ENCODE measurements around the gene MRPL17.

The MRPL17 gene

DNA sequence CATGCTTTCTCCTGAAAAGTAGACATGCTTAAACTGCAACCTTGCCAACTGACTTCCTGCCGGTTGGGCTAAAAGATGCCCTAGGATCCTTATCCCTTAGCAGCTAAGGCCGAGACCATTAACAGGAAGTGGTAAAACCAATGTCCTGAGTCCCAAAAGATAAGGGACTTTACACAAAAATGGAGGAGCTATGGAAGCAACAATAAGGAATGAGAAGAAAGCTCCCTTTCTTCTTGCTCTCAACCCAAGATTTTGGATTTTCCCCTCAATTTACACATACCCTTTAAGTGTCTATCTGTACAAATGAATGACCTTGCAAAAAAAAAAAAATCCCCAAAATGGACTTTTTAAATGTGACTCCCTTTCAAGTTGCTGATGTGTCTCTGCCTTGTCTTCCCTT is 11.1 kb downstream of the MRPL17 start:
- Histone ChIP-seq H3K4me3 (ENCODE audit: insufficient read depth in 1 of 2, low read depth in 1 of 2, low read length in 2 of 2) (no peak overlapping the region), H3K14ac (ENCODE audit: low read length in 2 of 2) (no peak overlapping the region), H3K23ac (ENCODE audit: low read length in 2 of 2) (no peak overlapping the region), H4K8ac (ENCODE audit: low read length) (no peak overlapping the region), H2AFZ (ENCODE audit: low read depth, low read length) (no peak overlapping the region), H3K9ac (ENCODE audit: low read length) (no peak overlapping the region), H3K9me3 (ENCODE audit: control insufficient read depth, low read length) (no peaks in the 10 kb centered on the region), H3K4me2 (ENCODE audit: low read length, poor library complexity, severe bottlenecking) (no peak overlapping the region), H2AK5ac (ENCODE audit: low read length, severe bottlenecking) (no peak overlapping the region), H3K4me1 (ENCODE audit: control insufficient read depth, insufficient read depth, low read depth, low read length) (no peaks in the 10 kb centered on the region), H3K27me3 (ENCODE audit: control insufficient read depth in 1 of 2, insufficient read depth in 1 of 2, low read length in 2 of 2) (no peaks in the 10 kb centered on the region), H3K18ac (ENCODE audit: low read depth in 1 of 2, low read length in 2 of 2) (no peak overlapping the region), H2BK120ac (ENCODE audit: low read depth, low read length) (no peak overlapping the region), H2BK5ac (ENCODE audit: low read depth, low read length, poor library complexity, severe bottlenecking) (no peak overlapping the region), H2BK15ac (ENCODE audit: low read depth, poor library complexity, severe bottlenecking) (no peak overlapping the region), H2BK12ac (ENCODE audit: low read length in 2 of 2) (no peak overlapping the region), H3K4ac (ENCODE audit: low read depth in 1 of 2, low read length in 2 of 2) (no peak overlapping the region), H3K27ac (ENCODE audit: low read length, poor library complexity, severe bottlenecking) (no peak overlapping the region), H3K36me3 (ENCODE audit: control insufficient read depth in 1 of 2, insufficient read depth in 2 of 2, low read depth in 1 of 2, low read length in 2 of 2) (no peaks in the 10 kb centered on the region), H4K91ac (ENCODE audit: low read length) (no peak overlapping the region), H3K79me1 (replicated peaks; ENCODE audit: low read length, poor library complexity, severe bottlenecking) (no peaks in the 10 kb centered on the region)
- WGBS: 100% methylated on average over 2 of the region's 2 CpGs
- no peak for DNase-seq

DNA sequence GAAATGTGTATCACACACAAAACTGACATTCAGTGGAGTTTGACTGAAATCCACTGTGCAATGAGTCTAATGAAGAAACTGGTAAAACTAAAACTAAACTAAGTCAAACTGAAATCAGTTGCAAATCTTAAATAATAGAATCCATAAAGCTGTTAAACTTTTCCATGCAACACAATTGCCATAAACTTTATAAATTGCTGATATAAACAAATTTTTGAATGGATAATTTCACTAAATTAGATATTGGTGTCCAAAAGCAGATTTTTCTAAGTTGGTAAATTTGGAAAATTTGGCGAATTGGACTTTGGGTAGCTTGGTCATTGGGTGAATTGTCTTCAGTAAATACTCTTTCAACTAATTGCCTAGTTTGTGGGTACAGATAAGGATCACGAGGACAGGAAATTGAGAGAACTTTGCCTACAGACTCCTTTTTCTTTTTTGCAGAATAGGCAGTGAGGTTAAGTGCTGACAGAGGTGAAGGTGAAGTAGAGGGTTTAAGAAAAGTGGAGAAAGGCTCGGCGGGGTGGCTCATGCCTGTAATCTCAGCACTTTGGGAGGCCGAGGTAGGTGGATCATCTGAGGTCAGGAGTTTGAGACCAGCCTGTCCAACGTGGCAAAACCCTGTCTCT is 12.8 kb downstream of the MRPL17 start:
- WGBS: 78% methylated on average over 2 of the region's 6 CpGs
- Histone ChIP-seq H3K27me3 (ENCODE audit: control insufficient read depth in 1 of 2, insufficient read depth in 1 of 2, low read length in 2 of 2) (no peaks in the 10 kb centered on the region), H2BK5ac (ENCODE audit: low read depth, low read length, poor library complexity, severe bottlenecking) (no peak overlapping the region), H3K27ac (ENCODE audit: low read length, poor library complexity, severe bottlenecking) (no peak overlapping the region), H2BK12ac (ENCODE audit: low read length in 2 of 2) (no peak overlapping the region), H3K4me2 (ENCODE audit: low read length, poor library complexity, severe bottlenecking) (no peak overlapping the region), H2BK120ac (ENCODE audit: low read depth, low read length) (no peak overlapping the region), H3K9ac (ENCODE audit: low read length) (no peak overlapping the region), H4K91ac (ENCODE audit: low read length) (no peak overlapping the region), H3K14ac (ENCODE audit: low read length in 2 of 2) (no peak overlapping the region), H3K4ac (ENCODE audit: low read depth in 1 of 2, low read length in 2 of 2) (no peak overlapping the region), H2AK5ac (ENCODE audit: low read length, severe bottlenecking) (no peak overlapping the region), H3K23ac (ENCODE audit: low read length in 2 of 2) (no peak overlapping the region), H2BK15ac (ENCODE audit: low read depth, poor library complexity, severe bottlenecking) (no peak overlapping the region), H2AFZ (ENCODE audit: low read depth, low read length) (no peak overlapping the region), H3K9me3 (ENCODE audit: control insufficient read depth, low read length) (no peaks in the 10 kb centered on the region), H3K18ac (ENCODE audit: low read depth in 1 of 2, low read length in 2 of 2) (no peak overlapping the region), H3K36me3 (ENCODE audit: control insufficient read depth in 1 of 2, insufficient read depth in 2 of 2, low read depth in 1 of 2, low read length in 2 of 2) (no peaks in the 10 kb centered on the region), H3K4me3 (ENCODE audit: insufficient read depth in 1 of 2, low read depth in 1 of 2, low read length in 2 of 2) (no peak overlapping the region), H4K8ac (ENCODE audit: low read length) (no peak overlapping the region), H3K4me1 (ENCODE audit: control insufficient read depth, insufficient read depth, low read depth, low read length) (no peaks in the 10 kb centered on the region), H3K79me1 (replicated peaks; ENCODE audit: low read length, poor library complexity, severe bottlenecking) (no peaks in the 10 kb centered on the region)
- DNase-seq: no peak

DNA sequence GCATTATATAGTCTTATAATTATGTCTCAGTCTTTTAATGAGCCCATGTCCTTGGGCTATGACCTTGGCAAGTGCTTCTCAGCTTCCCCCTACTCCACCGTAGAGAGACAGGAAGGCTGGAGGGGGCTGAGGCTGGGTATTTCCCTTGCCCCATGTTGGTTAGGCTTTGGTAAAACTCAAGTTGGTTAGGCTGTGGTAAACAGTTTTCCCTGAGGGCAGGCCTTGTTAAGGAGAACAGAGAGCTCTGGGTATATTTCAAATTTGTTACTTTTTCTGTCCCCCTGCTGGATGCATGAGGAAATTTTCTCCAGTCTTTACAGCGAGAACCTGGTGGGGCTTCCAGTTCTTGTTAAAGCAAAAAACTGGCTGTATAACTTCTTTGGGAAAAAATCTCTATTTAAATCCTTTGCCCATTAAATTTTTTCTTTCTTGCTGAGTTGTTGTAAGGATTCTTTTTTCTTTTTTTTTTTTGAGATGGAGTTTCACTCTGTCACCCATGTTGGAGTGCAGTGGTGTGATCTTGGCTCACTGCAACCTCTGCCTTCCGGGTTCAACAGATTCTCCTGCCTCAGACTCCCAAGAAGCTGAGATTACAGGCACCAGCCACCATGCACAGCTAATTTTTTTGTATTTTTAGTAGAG is 15.3 kb downstream of the MRPL17 start:
- Histone ChIP-seq H2AFZ (ENCODE audit: low read depth, low read length) (no peak overlapping the region), H3K27ac (ENCODE audit: low read length, poor library complexity, severe bottlenecking) (no peak overlapping the region), H3K36me3 (ENCODE audit: control insufficient read depth in 1 of 2, insufficient read depth in 2 of 2, low read depth in 1 of 2, low read length in 2 of 2) (no peaks in the 10 kb centered on the region), H3K4ac (ENCODE audit: low read depth in 1 of 2, low read length in 2 of 2) (no peak overlapping the region), H3K14ac (ENCODE audit: low read length in 2 of 2) (no peak overlapping the region), H4K91ac (ENCODE audit: low read length) (no peak overlapping the region), H3K4me3 (ENCODE audit: insufficient read depth in 1 of 2, low read depth in 1 of 2, low read length in 2 of 2) (no peak overlapping the region), H3K9me3 (ENCODE audit: control insufficient read depth, low read length) (no peaks in the 10 kb centered on the region), H2BK5ac (ENCODE audit: low read depth, low read length, poor library complexity, severe bottlenecking) (no peak overlapping the region), H3K9ac (ENCODE audit: low read length) (no peak overlapping the region), H3K27me3 (ENCODE audit: control insufficient read depth in 1 of 2, insufficient read depth in 1 of 2, low read length in 2 of 2) (no peaks in the 10 kb centered on the region), H2BK12ac (ENCODE audit: low read length in 2 of 2) (no peak overlapping the region), H3K18ac (ENCODE audit: low read depth in 1 of 2, low read length in 2 of 2) (no peak overlapping the region), H3K23ac (ENCODE audit: low read length in 2 of 2) (no peak overlapping the region), H2BK15ac (ENCODE audit: low read depth, poor library complexity, severe bottlenecking) (no peak overlapping the region), H3K4me2 (ENCODE audit: low read length, poor library complexity, severe bottlenecking) (no peak overlapping the region), H3K79me1 (replicated peaks; ENCODE audit: low read length, poor library complexity, severe bottlenecking) (no peaks in the 10 kb centered on the region), H3K4me1 (ENCODE audit: control insufficient read depth, insufficient read depth, low read depth, low read length) (no peaks in the 10 kb centered on the region), H4K8ac (ENCODE audit: low read length) (no peak overlapping the region), H2AK5ac (ENCODE audit: low read length, severe bottlenecking) (no peak overlapping the region), H2BK120ac (ENCODE audit: low read depth, low read length) (peak overlapping the region; percentile 5)
- peak; percentile 47 for DNase-seq
- 100% methylated on average over 1 of the region's 3 CpGs for WGBS

- H2AK5ac ChIP-seq (ENCODE audit: low read length, severe bottlenecking): no peak overlapping the region
- H4K8ac ChIP-seq (ENCODE audit: low read length): no peak overlapping the region
- no peak overlapping the region for H2BK120ac ChIP-seq (ENCODE audit: low read depth, low read length)
- H3K4me1 ChIP-seq (ENCODE audit: control insufficient read depth, insufficient read depth, low read depth, low read length): no peaks in the 10 kb centered on the region
- no peak for DNase-seq
- H3K36me3 ChIP-seq (ENCODE audit: control insufficient read depth in 1 of 2, insufficient read depth in 2 of 2, low read depth in 1 of 2, low read length in 2 of 2): no peaks in the 10 kb centered on the region
- no peak overlapping the region for H3K4ac ChIP-seq (ENCODE audit: low read depth in 1 of 2, low read length in 2 of 2)
- H3K18ac ChIP-seq (ENCODE audit: low read depth in 1 of 2, low read length in 2 of 2): no peak overlapping the region
- H3K23ac ChIP-seq (ENCODE audit: low read length in 2 of 2): no peak overlapping the region
- H3K27me3 ChIP-seq (ENCODE audit: control insufficient read depth in 1 of 2, insufficient read depth in 1 of 2, low read length in 2 of 2): no peaks in the 10 kb centered on the region
- H4K91ac ChIP-seq (ENCODE audit: low read length): no peak overlapping the region
- no peaks in the 10 kb centered on the region for H3K79me1 ChIP-seq (replicated peaks; ENCODE audit: low read length, poor library complexity, severe bottlenecking)
- H2AFZ ChIP-seq (ENCODE audit: low read depth, low read length): no peak overlapping the region
- no peak overlapping the region for H3K4me2 ChIP-seq (ENCODE audit: low read length, poor library complexity, severe bottlenecking)
- WGBS: 92% methylated on average over 3 of the region's 4 CpGs
- H3K14ac ChIP-seq (ENCODE audit: low read length in 2 of 2): no peak overlapping the region
- H3K27ac ChIP-seq (ENCODE audit: low read length, poor library complexity, severe bottlenecking): no peak overlapping the region
- H2BK12ac ChIP-seq (ENCODE audit: low read length in 2 of 2): no peak overlapping the region
- no peak overlapping the region for H3K4me3 ChIP-seq (ENCODE audit: insufficient read depth in 1 of 2, low read depth in 1 of 2, low read length in 2 of 2)
- no peaks in the 10 kb centered on the region for H3K9me3 ChIP-seq (ENCODE audit: control insufficient read depth, low read length)
- no peak overlapping the region for H3K9ac ChIP-seq (ENCODE audit: low read length)
- H2BK15ac ChIP-seq (ENCODE audit: low read depth, poor library complexity, severe bottlenecking): no peak overlapping the region
- H2BK5ac ChIP-seq (ENCODE audit: low read depth, low read length, poor library complexity, severe bottlenecking): no peak overlapping the region
These were observed 16.6 kb downstream of the MRPL17 start for GRCh38 chr11:6666302-6667183.

Measured in mesenchymal stem cell (in vitro differentiated cells and primary cell).